ENCODE results near the gene PPP6R2.

PPP6R2 gene

GRCh38 chr22:50469377-50470305 is 126.5 kb downstream of the PPP6R2 start:
- DNase-seq (ENCODE audit: low read depth in 2 of 2) = peak; percentile 83 to 93

- no peak for DNase-seq (ENCODE audit: low read depth in 2 of 2)
Observed at GRCh38 chr22:50470491-50470890, 127.4 kb downstream of the PPP6R2 start.

DNA sequence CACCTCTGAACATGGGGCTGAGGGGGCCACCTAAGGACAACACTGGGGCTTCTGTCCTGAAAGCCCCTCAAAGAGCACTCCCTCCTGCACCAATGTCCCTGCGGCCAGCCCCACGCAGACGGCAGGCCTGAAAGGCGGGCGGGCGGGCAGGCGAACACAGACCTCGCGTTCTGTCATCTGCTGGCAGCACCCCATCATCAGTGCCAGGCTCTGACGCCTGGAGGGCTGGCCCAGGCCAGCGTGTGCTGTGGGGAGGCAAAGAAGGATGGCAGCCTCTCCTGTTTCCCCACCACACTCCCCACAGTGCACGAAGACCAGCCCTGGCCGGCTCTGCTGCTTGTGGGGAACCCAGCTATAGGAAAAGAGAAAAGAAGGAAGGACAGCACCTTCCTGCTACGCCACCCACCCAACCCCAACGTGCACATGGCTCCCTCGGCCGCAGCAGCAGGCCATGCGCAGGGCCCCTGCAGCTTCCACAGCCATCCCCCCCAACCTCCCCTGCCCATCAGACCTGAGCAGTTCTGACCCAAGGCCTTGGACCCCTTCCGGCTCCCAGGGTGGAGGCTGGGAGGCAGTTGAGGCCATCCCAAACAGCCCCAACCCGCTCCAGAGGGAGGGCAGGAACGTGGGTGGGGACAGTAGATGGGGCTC is 128.2 kb downstream of the PPP6R2 start:
- no peak for DNase-seq (ENCODE audit: low read depth in 2 of 2)

- DNase-seq (ENCODE audit: low read depth in 2 of 2) = no peak
Observed at GRCh38 chr22:50471962-50472361, 128.8 kb downstream of the PPP6R2 start.

- DNase-seq (ENCODE audit: low read depth in 2 of 2) = peak in 1 of 2 donors; percentile 27
Observed at GRCh38 chr22:50473088-50473487, 130.0 kb downstream of the PPP6R2 start.

GRCh38 chr22:50473855-50474671 is 130.9 kb downstream of the PPP6R2 start:
- no peak for DNase-seq (ENCODE audit: low read depth in 2 of 2)

DNA sequence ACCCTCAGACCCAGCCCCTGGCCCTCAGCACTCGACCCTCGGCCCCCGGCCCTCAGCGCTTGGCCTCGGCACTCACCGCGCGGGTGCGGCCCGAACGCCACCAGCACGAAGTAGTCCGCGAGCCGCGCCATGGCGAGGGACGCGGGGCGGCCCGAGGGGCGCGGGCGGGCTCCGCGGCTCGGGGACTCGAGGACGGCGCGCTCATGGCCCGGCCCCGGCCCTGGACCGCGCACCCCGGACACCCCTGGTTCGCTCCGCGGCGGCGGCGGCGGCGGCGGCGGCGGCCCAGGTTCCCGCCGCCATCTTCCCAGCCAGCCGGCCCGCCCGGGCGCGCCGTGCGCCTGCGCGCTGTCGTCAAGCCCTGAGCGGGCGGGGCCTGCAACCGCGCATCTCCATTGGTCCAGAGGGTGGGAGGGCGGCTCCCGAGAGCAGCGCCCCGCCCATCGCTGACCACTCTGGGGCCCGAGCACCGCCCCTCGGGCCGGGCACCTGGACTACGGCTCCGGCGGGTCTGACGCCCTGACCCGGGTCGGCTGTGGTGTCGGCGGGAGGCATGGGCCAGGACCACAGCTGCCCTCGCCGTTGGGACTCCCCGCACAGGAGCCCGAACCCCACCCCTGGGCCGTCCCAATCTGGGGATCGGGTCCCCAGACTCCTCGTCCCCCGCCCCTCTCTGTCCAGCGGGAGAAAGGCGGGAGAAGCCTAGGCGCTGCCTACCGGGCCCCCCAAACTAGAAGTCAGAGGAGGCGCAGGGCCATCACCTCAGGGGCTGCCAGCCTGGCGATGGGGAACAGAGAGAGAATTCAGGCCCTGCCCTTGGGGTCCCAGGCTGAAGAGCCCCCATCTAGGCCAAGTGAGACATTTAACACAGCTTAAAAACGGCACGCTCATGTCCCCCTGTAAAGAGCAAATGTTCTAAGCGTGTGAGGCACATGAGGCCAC is 131.9 kb downstream of the PPP6R2 start, which contains the start of gene SBF1:
SBF1 (minus strand) TSS at position 326 of the 942 bp plus-strand sequence; CDS start at position 131, 195 bp downstream.
- peak; percentile 80 to 88 for DNase-seq (ENCODE audit: low read depth in 2 of 2)

GRCh38 chr22:50475652-50476002 is 132.5 kb downstream of the PPP6R2 start:
- DNase-seq (ENCODE audit: low read depth in 2 of 2) = no peak

GRCh38 chr22:50476868-50477267 is 133.7 kb downstream of the PPP6R2 start:
- DNase-seq (ENCODE audit: low read depth in 2 of 2) = no peak

DNA sequence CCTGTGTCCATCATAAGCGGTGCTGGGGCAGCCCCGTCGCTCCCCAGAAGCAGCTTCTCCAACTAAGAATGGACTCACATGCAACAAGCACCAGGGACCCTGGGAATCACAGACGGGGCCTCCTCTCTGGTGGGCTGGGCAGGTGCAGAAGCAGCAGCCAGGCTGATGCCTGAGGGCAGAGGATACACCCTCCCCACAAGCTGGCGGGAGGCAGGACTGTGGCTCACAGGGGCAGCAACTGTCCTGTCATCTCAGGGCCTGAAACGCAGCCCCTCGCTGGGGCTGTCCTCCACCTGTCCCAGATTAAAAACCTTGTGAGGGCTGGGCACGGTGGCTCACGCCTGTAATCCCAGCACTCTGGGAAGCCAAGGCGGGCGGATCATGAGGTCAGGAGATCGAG is 134.8 kb downstream of the PPP6R2 start:
- DNase-seq (ENCODE audit: low read depth in 2 of 2) = no peak

GRCh38 chr22:50479721-50480120 is 136.6 kb downstream of the PPP6R2 start:
- DNase-seq (ENCODE audit: low read depth in 2 of 2) = no peak

- DNase-seq (ENCODE audit: low read depth in 2 of 2) = no peak
Observed at GRCh38 chr22:50481045-50481439, 137.9 kb downstream of the PPP6R2 start.

GRCh38 chr22:50481440-50482106 is 138.4 kb downstream of the PPP6R2 start, which contains the start of gene ADM2:
Gene ADM2, plus strand, starts transcription at chr22:50481543. Its CDS starts 305 bp downstream, at chr22:50481848.
- DNase-seq (ENCODE audit: low read depth in 2 of 2) = peak; percentile 55 to 67

DNA sequence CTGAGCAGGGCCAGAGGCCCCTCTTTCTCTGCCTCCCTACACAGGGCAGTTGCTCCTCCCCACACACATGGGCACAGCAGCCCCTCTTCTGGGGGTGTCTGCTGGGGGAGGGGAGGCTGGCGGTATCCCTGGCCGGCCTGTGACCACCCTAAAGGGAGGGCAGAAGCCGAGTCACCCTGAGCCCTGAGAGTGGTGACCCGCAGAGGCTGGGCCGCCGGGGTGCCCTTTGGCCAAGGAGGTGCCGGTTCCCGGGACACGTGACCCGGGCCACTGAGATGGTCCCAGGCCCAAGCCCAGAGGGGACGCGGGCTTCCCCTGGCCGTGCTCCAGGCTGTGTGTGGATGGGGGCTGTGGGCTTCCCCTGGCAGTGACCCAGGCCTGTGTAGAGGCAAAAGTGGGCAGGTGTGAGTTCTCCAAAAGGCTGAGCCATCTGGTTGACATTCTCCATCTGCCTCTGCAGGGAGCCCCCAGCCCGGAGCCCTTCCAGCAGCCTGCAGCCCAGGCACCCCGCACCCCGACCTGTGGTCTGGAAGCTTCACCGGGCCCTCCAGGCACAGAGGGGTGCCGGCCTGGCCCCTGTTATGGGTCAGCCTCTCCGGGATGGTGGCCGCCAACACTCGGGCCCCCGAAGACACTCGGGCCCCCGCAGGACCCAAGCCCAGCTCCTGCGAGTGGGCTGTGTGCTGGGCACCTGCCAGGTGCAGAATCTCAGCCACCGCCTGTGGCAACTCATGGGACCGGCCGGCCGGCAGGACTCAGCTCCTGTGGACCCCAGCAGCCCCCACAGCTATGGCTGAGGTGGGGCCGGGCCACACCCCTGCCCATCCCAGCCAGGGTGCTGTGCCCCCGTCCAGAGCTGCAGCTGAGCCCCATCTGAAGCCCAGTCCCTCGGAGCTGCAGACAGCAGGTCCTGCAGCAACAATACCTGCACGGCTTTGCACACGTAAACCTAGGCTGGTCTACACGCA is 139.3 kb downstream of the PPP6R2 start:
- no peak for DNase-seq (ENCODE audit: low read depth in 2 of 2)

DNA sequence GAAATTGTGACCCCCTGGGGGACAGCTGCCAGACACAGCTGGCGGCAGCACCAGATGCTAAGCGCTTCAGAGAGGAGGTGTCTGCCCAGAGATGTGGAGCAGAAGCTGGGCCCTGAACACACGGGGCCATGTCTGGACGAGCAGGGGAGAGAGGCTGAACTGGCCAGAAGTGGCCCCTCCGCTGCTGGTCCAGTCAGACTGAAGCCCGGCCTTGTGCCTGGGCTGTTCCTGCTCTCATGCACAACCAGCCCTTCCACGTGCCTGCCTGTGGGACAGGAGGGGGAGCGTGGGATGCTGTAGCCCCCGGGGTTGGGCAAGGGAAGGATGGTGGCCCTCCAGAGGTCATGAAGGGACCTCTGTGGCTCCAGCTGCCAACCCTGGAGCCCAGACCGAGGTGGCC is 140.0 kb downstream of the PPP6R2 start:
- no peak for DNase-seq (ENCODE audit: low read depth in 2 of 2)

DNA sequence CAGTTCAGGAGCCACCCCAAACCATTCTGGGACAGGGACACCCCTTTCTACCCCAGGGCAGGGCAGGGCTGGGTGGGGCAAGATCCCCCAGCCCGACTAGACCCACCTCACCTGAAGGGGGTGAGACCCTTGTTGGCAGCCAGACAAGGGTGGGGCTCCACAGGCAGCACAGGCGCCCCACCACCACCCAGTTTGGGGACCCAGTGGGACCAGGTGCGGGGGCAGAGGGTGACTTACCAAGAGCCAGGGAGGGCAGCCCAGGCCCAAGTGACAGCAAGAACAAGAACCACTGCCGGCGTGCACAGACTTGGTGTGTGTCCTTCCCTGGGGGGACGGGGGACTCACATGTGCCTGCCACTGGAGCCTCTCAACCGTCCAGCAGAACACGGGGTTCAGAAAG is 140.4 kb downstream of the PPP6R2 start:
- no peak for DNase-seq (ENCODE audit: low read depth in 2 of 2)

GRCh38 chr22:50483977-50484853 is 141.1 kb downstream of the PPP6R2 start:
- DNase-seq (ENCODE audit: low read depth in 2 of 2) = no peak
